NCI-H1436 (cell line): Measurements from ENCODE around the gene TMCC2.
A peak's percentile ranks its signal among the peaks of the same experiment; 100 is the strongest.

Experiments
- DNase-seq: peaks from one replicate; lab custom pipeline; 2025; lab: John Stamatoyannopoulos, UW

The TMCC2 gene

GRCh38 chr1:205304046-205304694 is 76.4 kb downstream of the TMCC2 start:
- DNase-seq: no peak

DNA sequence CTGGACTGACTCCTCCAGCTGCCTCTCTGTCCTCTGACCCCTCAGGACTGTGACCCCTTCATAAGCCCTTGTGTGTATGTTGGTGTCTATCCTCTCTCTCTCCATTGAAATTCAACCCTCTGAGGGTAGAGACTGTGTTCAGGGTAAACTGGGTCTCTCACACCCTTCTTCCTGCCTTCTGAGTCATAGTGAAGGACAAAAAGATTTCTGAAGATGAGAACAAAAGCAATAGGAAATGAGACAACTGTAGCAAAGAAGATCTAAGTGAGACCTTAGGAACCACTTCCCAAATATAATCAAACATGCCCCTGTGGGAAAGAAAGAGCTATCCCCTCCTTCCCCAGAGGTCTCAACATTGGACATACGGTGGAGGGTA is 76.9 kb downstream of the TMCC2 start:
- no peak for DNase-seq

DNA sequence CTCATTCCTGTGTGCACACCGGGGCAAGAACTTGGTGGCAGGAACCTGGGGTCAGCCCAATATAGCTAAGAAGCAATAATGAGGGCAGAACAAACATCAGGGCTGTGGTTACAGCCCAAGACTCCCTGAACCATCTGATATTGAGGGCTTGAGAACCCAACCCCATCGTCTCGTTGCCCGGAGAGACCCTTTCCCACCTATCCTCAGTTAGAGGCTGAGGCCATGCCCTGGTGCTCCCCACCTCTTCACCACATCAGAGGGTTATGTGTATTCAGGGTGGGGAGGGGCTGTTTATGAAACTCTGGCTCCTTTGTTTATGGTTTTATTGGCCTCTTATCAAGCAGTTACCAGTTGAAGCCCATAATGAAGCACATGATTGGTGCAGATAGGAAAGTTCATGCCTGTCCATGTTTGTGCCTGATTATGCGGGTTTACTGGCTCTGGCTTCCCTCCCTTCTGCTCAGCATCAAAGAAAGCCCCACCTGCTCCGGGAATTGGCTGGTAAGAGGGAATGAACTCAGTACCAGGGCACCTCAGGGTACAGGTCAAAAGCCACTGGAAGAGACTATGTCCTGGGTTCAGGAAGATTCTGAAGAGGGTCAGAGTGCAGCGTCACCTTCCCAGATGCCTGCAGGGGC is 79.3 kb downstream of the TMCC2 start:
- no peak for DNase-seq

GRCh38 chr1:205309741-205310140 is 82.0 kb downstream of the TMCC2 start:
- no peak for DNase-seq

- DNase-seq: no peak
These were observed 83.4 kb downstream of the TMCC2 start for GRCh38 chr1:205310976-205311704.

GRCh38 chr1:205312866-205313562 is 85.3 kb downstream of the TMCC2 start:
- no peak for DNase-seq

- DNase-seq: peak; percentile 79
These were observed 86.0 kb downstream of the TMCC2 start for GRCh38 chr1:205313563-205314308.

- peak; percentile 52 for DNase-seq
These were observed 87.4 kb downstream of the TMCC2 start for GRCh38 chr1:205315008-205315618.

DNA sequence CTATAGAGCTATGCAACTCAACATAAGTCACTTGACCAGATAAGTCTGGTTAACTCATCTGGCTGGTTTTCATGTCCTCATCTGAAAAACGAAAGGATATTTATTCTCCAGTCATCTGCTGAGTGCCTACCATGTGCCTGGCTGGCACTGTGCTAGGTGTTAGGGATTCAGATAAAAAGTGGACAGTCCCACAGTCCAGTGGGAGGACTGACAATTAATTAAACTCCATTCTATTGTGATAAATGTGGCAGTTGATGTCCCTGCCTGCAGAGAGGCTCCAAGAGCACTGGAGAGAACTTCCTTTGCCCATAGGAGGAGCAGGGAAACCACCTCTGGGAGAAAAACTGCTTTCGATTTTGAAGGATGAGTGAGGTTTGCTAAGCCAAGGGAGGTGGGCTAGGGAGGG is 88.4 kb downstream of the TMCC2 start:
- no peak for DNase-seq

- DNase-seq: peak; percentile 67
These were observed 89.7 kb downstream of the TMCC2 start for GRCh38 chr1:205317311-205317917.

DNA sequence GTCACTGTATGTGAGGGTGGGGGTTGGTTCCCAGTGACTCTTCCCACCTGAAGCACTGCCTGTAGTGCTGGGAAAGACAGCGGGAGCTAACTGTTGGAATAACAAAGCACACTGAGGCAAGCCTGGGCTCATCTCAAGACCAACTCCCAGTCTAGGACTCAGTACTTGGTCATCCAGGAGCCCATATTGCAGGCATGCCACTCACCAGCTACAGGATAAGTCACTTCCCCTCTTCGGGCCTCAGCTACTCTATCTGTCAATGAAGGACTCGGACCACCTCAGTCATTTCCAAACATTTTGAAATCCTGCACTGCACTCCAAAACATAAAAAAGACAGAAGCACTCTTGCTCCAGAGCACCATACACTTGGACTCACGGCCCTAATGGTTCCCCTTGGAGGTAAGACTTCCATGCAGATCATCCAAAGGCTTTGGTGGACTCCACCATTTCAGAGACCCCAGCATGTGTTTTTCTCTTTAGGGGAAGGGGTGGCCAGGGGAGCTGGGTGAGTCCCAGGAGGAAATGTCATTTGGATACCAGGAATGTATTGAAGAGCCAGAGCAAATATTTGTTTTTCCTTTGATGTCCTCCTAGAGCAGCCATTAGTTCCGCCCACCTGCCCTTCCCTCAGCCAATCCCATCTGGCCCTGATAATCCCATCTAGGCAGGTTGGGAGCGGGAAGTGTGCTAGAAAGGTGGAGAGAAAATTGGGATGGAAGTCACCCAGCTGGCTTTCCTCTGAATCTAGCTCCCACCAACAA is 90.7 kb downstream of the TMCC2 start:
- no peak for DNase-seq

GRCh38 chr1:205319081-205320018 is 91.6 kb downstream of the TMCC2 start:
- peak; percentile 91 for DNase-seq

- peak; percentile 95 for DNase-seq
These were observed 93.6 kb downstream of the TMCC2 start, which contains the start of gene NUAK2 for GRCh38 chr1:205321162-205321958. NUAK2 (minus strand) TSS chr1:205321745; CDS start chr1:205321628, 117 bp downstream.

DNA sequence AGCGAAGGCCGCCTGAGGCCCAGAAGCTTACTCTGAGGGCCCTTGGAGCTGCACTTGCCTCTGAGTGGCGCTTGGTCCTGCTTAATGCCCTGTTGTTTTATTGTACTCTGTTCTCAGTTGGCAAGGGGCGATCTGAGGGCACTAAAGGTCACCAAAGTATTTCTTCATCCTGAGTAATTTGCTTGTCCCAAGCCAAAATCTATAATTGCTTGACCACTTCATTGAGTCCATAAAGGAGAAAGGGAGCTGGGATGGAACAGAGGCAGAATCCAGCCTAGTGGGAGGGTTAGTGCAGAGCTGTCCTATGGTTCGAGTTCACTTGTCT is 94.2 kb downstream of the TMCC2 start:
- DNase-seq: no peak
